Fibroblast of lung (primary cell): ENCODE data around the gene TXNRD2. TPM values are rescaled to one million over a fixed set of nuclear protein-coding genes. Genes with fewer than 3 reads are reported as not detected.

Experiments
- DNase-seq, 2 donors: peaks; one replicate each; pipeline versions ENCODE4 v3.0.0 to v3.0.0-alpha.2; 2010; ENCODE audit warnings: low read depth in 2 of 2
- H2AFZ ChIP-seq: 2 replicates; pipeline ENCODE4 v1.5.1; 2012; ENCODE audit warnings: low read length, control low read depth, inconsistent platforms
- H3K27ac ChIP-seq: 2 replicates; pipeline ENCODE4 v1.5.1; 2011; ENCODE audit warnings: low read length, control low read depth; ENCODE audit not compliant: insufficient read depth
- H3K27me3 ChIP-seq: 2 replicates; pipeline ENCODE4 v1.5.1; 2011; ENCODE audit warnings: mild to moderate bottlenecking, low read length; ENCODE audit not compliant: control insufficient read depth, insufficient read depth
- H3K36me3 ChIP-seq: 2 replicates; pipeline ENCODE4 v1.5.1; 2011; ENCODE audit warnings: low read length; ENCODE audit not compliant: control insufficient read depth, insufficient read depth
- H3K4me1 ChIP-seq: 2 replicates; pipeline ENCODE4 v1.5.1; 2011; ENCODE audit warnings: low read length; ENCODE audit not compliant: control insufficient read depth, insufficient read depth; ENCODE audit errors: extremely low read depth
- H3K4me2 ChIP-seq: 2 replicates; pipeline ENCODE4 v1.5.1; 2011; ENCODE audit warnings: low read length, control low read depth; ENCODE audit not compliant: insufficient read depth; ENCODE audit errors: extremely low read depth
- H3K4me3 ChIP-seq, 4 experiments: fragments of 200-600 bp in 1 of 4; sonication (generic) in 1 of 4; replicated peaks in 1 of 4; 2 replicates each; pipeline ENCODE4 v1.5.1; 2011 to 2016; ENCODE audit warnings: low read length in 4 of 4, low read depth in 3 of 4, mild to moderate bottlenecking in 3 of 4, control low read depth in 2 of 4, inconsistent platforms in 1 of 4, mixed read lengths in 1 of 4; ENCODE audit not compliant: insufficient read depth in 1 of 4; ENCODE audit errors: control extremely low read depth in 1 of 4
- H3K79me2 ChIP-seq: 2 replicates; pipeline ENCODE4 v1.5.1; 2012; ENCODE audit warnings: mild to moderate bottlenecking, low read length, inconsistent platforms; ENCODE audit not compliant: control insufficient read depth, insufficient read depth
- H3K9ac ChIP-seq: 2 replicates; pipeline ENCODE4 v1.5.1; 2011; ENCODE audit warnings: mild to moderate bottlenecking, low read length, control low read depth; ENCODE audit not compliant: insufficient read depth
- H3K9me3 ChIP-seq: 2 replicates; pipeline ENCODE4 v1.5.1; 2012; ENCODE audit warnings: low read depth, low read length; ENCODE audit not compliant: control insufficient read depth, insufficient read depth
- H4K20me1 ChIP-seq: 2 replicates; pipeline ENCODE4 v1.5.1; 2011; ENCODE audit warnings: low read length; ENCODE audit not compliant: control insufficient read depth, insufficient read depth; ENCODE audit errors: extremely low read depth
- CTCF ChIP-seq, 2 donors: IDR thresholded peaks in 1 of 2; conservative IDR thresholded peaks in 1 of 2; 1 replicate in 1 of 2; 2 replicates in 1 of 2; pipeline ENCODE4 v1.5.1; 2011 to 2012; ENCODE audit warnings: low read length in 2 of 2, control low read depth in 1 of 2, inconsistent platforms in 1 of 2, low read depth in 1 of 2, mild to moderate bottlenecking in 1 of 2
- EZH2 ChIP-seq: IDR thresholded peaks from 2 replicates; pipeline ENCODE4 v1.5.1; 2012; ENCODE audit warnings: low read length, control low read depth, mild to moderate bottlenecking; ENCODE audit errors: missing control alignments
- polyA plus RNA-seq, 2 donors: library from polyadenylated mRNA; depleted of rRNA in 1 of 2; stranded (reverse) in 1 of 2; unstranded in 1 of 2; fragments of >200 nt; gene quantifications; 2 replicates each; pipeline ENCODE4 v1.2.1, GENCODE V29; 2011 to 2012; ENCODE audit warnings: missing spikeins in 1 of 2
- total RNA-seq: library from RNA; depleted of rRNA; stranded (reverse); fragments of >200 nt; gene quantifications from 2 replicates; pipeline ENCODE4 v1.2.1, GENCODE V29; 2014

Gene TXNRD2
- total and polyA plus RNA-seq, 2 donors (not counting 1 experiment from before 2014, with no cell fraction given) = 13.2 to 30.7 TPM

- no peak overlapping the region for H2AFZ ChIP-seq
- no peak overlapping the region for H3K4me2 ChIP-seq
- H3K4me3 ChIP-seq = no peak overlapping the region
- H3K9ac ChIP-seq = no peak overlapping the region
- H3K9me3 ChIP-seq = no peaks in the 10 kb centered on the region
- H3K79me2 ChIP-seq = no peaks in the 10 kb centered on the region
- H4K20me1 ChIP-seq = no peaks in the 10 kb centered on the region
- H3K27ac ChIP-seq = no peak overlapping the region
- H3K4me1 ChIP-seq = peaks cover 4% of the 10 kb centered on the region
- no peak for TF ChIP-seq EZH2
- TF ChIP-seq CTCF (conservative IDR thresholded peaks at IDR 0.05 in 1 of 2, IDR thresholded peaks at IDR 0.05 in 1 of 2; ENCODE audit: low read depth in 1 of 2, low read length in 2 of 2) = no peak
- no peaks in the 10 kb centered on the region for H3K27me3 ChIP-seq
- no peaks in the 10 kb centered on the region for H3K36me3 ChIP-seq
- no peak for DNase-seq
Observed at GRCh38 chr22:19990188-19990587, 48.6 kb upstream of the TXNRD2 start.

- Histone ChIP-seq H3K27me3 (no peaks in the 10 kb centered on the region), H3K4me3 (no peak overlapping the region)
Observed at GRCh38 chr22:19989725-19990067, 48.1 kb upstream of the TXNRD2 start.

GRCh38 chr22:19988965-19989724, 47.5 kb upstream of the TXNRD2 start:
- TF ChIP-seq EZH2 (no peak), CTCF (conservative IDR thresholded peaks at IDR 0.05 in 1 of 2, IDR thresholded peaks at IDR 0.05 in 1 of 2; ENCODE audit: low read depth in 1 of 2, low read length in 2 of 2) (no peak)
- no peak for DNase-seq

More at GRCh38 chr22:19989725-19990067, 48.1 kb upstream of the TXNRD2 start:
- Histone ChIP-seq H4K20me1 (no peaks in the 10 kb centered on the region), H3K4me2 (no peak overlapping the region), H3K9me3 (no peaks in the 10 kb centered on the region), H3K4me1 (peaks cover under 1% of the 10 kb centered on the region), H2AFZ (no peak overlapping the region), H3K36me3 (no peaks in the 10 kb centered on the region), H3K27ac (no peak overlapping the region), H3K9ac (no peak overlapping the region), H3K79me2 (no peaks in the 10 kb centered on the region)
- TF ChIP-seq CTCF (conservative IDR thresholded peaks at IDR 0.05 in 1 of 2, IDR thresholded peaks at IDR 0.05 in 1 of 2; ENCODE audit: low read depth in 1 of 2, low read length in 2 of 2) (no peak), EZH2 (no peak)
- no peak for DNase-seq

More at GRCh38 chr22:19988965-19989724, 47.5 kb upstream of the TXNRD2 start:
- Histone ChIP-seq H3K4me1 (peaks cover 6% of the 10 kb centered on the region), H3K9ac (no peak overlapping the region), H3K4me3 (no peak overlapping the region), H3K4me2 (no peak overlapping the region), H3K79me2 (no peaks in the 10 kb centered on the region), H3K27me3 (no peaks in the 10 kb centered on the region), H3K27ac (no peak overlapping the region), H4K20me1 (no peaks in the 10 kb centered on the region), H2AFZ (no peak overlapping the region), H3K9me3 (no peaks in the 10 kb centered on the region), H3K36me3 (no peaks in the 10 kb centered on the region)
